ENCODE data around the gene CSF3.
A peak's percentile ranks its signal among the peaks of the same experiment; 100 is the strongest.
"Not testable (repeated sequence)": the region's sequence is repeated elsewhere in the genome, so short reads cannot be mapped to it uniquely, and the experiment has no call there.

Gene CSF3

DNA sequence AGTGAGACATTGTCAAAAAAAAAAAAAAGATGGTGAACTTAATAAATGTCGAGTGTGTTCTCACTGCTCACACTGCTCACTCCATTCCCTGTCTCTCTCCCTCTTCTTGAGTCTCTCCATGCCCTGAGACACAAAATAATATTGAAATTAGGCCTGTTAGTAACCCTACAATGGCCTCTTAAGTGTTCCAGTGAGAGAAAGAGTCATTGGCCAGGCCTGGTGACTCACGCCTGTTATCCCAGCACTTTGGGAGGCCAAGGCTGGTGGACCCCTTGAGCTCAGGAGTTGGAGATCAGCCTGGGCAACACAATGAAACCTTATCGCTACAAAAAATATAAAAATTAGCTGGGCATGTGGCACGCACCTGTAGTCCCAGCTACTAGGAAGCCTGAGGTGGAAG lies 16.2 kb upstream of the CSF3 start:
- no peak for DNase-seq

GRCh38 chr17:40000161-40000560 lies 15.1 kb upstream of the CSF3 start:
- no peak for DNase-seq

- DNase-seq: not testable (repeated sequence)
Measured at GRCh38 chr17:40001335-40001734, 13.9 kb upstream of the CSF3 start.

- DNase-seq: no peak
Measured at GRCh38 chr17:40004072-40004471, 11.2 kb upstream of the CSF3 start.

DNA sequence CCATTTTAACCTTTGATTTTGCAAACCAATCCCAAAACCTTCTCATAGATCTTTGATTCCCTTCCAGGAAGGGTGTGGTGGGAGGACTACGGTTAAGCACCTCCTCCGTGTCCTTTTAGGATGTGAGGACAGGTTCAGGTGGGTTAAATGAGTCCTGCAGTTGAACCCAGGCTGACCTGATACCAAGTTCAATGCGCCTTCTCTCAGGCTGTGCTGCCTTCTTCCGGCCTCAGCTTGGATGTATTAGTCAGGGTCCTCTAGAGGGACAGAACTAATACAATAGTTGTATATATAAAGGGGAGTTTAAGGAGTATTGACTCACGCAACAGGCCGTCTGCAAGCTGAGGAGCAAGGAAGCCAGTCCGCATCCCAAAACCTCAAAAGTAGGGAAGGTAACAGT lies 10.5 kb upstream of the CSF3 start:
- DNase-seq: no peak

DNA sequence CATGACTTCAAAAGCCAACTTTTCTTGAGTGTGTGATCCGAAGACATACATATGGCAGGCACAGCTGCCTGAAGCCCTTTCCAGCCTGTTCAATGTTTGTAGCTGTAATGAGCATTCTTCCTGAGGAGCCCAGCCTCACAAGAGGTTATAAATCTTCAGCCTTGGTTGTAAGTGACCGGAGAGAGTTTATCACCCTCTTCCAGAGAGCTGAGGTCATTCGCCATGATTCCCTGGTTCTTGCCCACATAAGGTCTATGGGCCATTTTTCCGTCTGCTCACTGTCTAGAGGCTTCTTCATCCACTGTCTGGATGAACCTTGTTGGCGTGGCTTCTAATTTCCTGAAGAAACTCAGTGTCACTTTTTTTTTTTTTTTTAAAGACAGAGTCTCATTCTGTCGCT lies 9.7 kb upstream of the CSF3 start:
- DNase-seq: no peak

GRCh38 chr17:40010946-40011500 lies 4.2 kb upstream of the CSF3 start:
- DNase-seq: not testable (repeated sequence)

DNA sequence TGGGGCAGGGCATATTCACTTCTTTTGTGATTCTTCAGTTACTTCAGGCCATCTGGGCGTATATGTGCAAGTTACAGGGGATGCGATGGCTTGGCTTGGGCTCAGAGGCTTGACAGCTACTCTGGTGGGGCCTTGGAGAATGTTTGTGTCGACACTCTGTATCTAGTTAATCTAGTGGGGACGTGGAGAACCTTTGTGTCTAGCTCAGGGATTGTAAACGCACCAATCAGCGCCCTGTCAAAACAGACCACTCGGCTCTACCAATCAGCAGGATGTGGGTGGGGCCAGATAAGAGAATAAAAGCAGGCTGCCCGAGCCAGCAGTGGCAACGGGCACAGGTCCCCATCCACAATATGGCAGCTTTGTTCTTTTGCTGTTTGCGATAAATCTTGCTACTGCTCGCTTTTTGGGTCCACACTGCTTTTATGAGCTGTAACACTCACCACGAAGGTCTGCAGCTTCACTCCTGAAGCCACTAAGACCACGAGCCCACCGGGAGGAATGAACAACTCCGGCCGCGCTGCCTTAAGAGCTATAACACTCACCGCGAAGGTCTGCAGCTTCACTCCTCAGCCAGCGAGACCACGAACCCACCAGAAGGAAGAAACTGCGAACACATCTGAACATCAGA lies 3.1 kb upstream of the CSF3 start:
- not testable (repeated sequence) for DNase-seq

DNA sequence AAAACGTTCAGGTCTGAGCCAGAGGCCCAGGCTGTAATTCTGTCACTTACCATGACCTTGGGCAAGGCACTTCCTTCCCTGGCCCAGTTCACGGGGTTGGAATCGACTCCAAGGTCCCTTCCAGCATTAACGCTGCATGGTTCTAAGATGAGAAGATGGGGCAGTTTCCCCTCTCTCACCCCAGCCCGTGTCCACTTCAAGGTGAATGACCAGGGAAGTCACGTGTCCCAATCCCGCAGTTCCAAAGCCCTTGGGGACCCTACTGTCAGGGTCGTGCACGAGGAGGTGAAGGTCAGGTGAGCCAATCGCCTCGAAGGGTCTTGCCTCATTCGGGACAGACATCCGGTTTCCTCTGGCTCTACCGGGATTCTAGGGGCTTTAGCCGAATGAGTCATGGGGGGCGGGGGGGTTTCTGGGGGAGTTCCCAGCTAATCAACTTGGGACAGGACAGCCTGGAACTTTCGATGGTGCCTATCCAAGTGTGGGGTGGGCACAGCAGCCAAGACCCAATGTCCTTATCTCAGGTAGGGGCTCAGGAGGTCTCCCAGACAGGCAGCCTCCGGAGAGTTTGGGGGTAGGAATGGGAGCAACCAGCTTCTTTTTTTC lies 762 bp upstream of the CSF3 start:
- DNase-seq: no peak

GRCh38 chr17:40015998-40016985 lies 1.1 kb downstream of the CSF3 start:
- no peak for DNase-seq

DNA sequence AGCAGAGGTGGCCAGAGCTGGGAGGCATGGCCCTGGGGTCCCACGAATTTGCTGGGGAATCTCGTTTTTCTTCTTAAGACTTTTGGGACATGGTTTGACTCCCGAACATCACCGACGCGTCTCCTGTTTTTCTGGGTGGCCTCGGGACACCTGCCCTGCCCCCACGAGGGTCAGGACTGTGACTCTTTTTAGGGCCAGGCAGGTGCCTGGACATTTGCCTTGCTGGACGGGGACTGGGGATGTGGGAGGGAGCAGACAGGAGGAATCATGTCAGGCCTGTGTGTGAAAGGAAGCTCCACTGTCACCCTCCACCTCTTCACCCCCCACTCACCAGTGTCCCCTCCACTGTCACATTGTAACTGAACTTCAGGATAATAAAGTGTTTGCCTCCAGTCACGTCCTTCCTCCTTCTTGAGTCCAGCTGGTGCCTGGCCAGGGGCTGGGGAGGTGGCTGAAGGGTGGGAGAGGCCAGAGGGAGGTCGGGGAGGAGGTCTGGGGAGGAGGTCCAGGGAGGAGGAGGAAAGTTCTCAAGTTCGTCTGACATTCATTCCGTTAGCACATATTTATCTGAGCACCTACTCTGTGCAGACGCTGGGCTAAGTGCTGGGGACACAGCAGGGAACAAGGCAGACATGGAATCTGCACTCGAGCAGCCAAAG lies 2.3 kb downstream of the CSF3 start:
- no peak for DNase-seq

- no peak for DNase-seq
Measured at GRCh38 chr17:40018211-40019121, 3.2 kb downstream of the CSF3 start.

GRCh38 chr17:40019140-40019991 lies 4.1 kb downstream of the CSF3 start:
- DNase-seq: no peak

GRCh38 chr17:40020146-40020545 lies 4.9 kb downstream of the CSF3 start:
- DNase-seq: no peak

GRCh38 chr17:40021451-40021971 lies 6.3 kb downstream of the CSF3 start:
- no peak for DNase-seq

- no peak for DNase-seq
Measured at GRCh38 chr17:40022497-40022896, 7.3 kb downstream of the CSF3 start.

- DNase-seq: peak; percentile 10
Measured at GRCh38 chr17:40022961-40023541, 7.8 kb downstream of the CSF3 start.

GRCh38 chr17:40023590-40024292 lies 8.5 kb downstream of the CSF3 start:
- peak; percentile 21 for DNase-seq

DNA sequence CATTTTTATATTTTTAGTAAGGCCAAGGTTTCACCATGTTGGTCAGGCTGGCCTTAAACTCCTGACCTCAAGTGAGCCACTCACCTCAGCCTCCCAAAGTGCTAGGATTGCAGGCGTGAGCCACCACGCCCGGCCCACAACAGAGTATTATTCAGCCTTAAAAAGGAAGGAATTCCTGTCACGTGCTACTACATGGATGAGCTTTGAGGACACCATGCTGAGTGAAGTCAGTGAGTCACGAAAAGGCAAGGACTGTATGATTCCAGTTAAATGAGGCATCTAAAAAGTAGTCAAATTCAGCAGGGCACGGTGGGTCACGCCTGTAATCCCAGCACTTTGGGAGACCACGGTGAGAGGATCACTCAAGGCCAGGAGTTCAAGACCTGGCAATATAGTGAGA lies 9.7 kb downstream of the CSF3 start:
- no peak for DNase-seq

DNA sequence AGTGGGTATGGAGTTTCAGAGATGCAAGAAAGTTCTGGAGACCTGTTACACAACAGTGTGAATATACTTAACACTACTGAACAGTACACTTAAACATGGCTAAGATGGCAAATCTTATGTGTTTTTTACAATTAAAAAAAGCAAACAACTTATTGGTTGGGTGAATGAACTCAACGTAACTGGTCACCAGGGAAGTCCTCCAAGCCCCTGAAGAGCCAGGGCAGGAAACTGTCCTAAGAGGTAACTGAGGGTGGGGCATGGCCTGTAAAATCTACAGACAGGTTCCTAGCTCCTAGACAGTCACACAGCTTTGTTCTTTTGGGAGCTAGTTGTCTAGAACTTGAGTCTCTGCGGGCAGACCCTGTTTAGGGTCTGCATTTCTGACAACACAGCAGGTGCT lies 10.3 kb downstream of the CSF3 start:
- no peak for DNase-seq
